HCT116 (cell line): Measurements from ENCODE around the gene PTGIS. TPM values are rescaled to one million over a fixed set of nuclear protein-coding genes. Genes with fewer than 3 reads are reported as not detected.

Experiments used
- ATAC-seq: fragments of 200-7000 bp; cut with Tn5 transposase; 2 replicates; pipeline ENCODE4 v1.9.1; 2020; ENCODE audit warnings: mild to moderate bottlenecking, moderate library complexity
- BruUV-seq: library from RNA; stranded (reverse); fragments of 400-500 nt; replicated peaks from 2 replicates; lab custom pipeline; 2021; lab: Mats Ljungman, UMichigan
- CTCF ChIA-PET: fragments of 300-600 bp; sonication (Branson Sonifier 250); formaldehyde crosslinking; loops from one replicate; lab custom pipeline; 2021; ENCODE audit warnings: antibody characterized with exemption; lab: Charles Lee
- POLR2A ChIA-PET: fragments of 300-600, 350-600 bp; sonication (Branson Sonifier 250); formaldehyde crosslinking; loops from one replicate; lab custom pipeline; 2021; ENCODE audit warnings: antibody characterized with exemption; lab: Charles Lee
- RAD21 ChIA-PET, 2 experiments: fragments of 300-600 bp; sonication (Branson Sonifier 250); formaldehyde crosslinking; loops; one replicate each; lab custom pipeline; 2023; ENCODE audit warnings: low total read pairs in 2 of 2; ENCODE audit not compliant: uncharacterized antibody in 2 of 2, unreplicated experiment in 2 of 2, low non-redundant PET in 1 of 2; lab: Charles Lee
- DNase-seq: peaks from one replicate; pipeline ENCODE4 v3.0.0-alpha.2; 2010; ENCODE audit warnings: low read depth, low spot score
- H2AFZ ChIP-seq: fragments of 200-600 bp; shearing (Covaris generic), sonication (generic); 2 replicates; pipeline ENCODE4 v1.6.1; 2017; ENCODE audit warnings: low read depth, mixed run types, mixed read lengths, antibody characterized with exemption, low read length; ENCODE audit not compliant: poor library complexity, severe bottlenecking
- H3K27ac ChIP-seq: 2 replicates; pipeline ENCODE4 v1.5.1; 2012; ENCODE audit warnings: low read depth, low read length
- H3K27me3 ChIP-seq: fragments of 200-600 bp; sonication (generic); 2 replicates; pipeline ENCODE4 v1.6.1; 2016; ENCODE audit warnings: mixed run types, low read length, mixed read lengths; ENCODE audit not compliant: insufficient read depth
- H3K36me3 ChIP-seq, 2 experiments: fragments of 200-500 bp in 1 of 2; fragments of 200-600 bp in 1 of 2; sonication (Bioruptor generic) in 1 of 2; sonication (generic) in 1 of 2; 2 replicates each; pipeline versions ENCODE4 v1.5.1 to v1.6.1; 2014 to 2016; ENCODE audit warnings: low read length in 2 of 2, inconsistent platforms in 1 of 2, mixed read lengths in 1 of 2, mixed run types in 1 of 2; ENCODE audit not compliant: insufficient read depth in 2 of 2, control insufficient read depth in 1 of 2
- H3K4me1 ChIP-seq, 2 experiments: fragments of 200-600 bp in 1 of 2; sonication (generic) in 1 of 2; 2 replicates each; pipeline versions ENCODE4 v1.5.1 to v1.6.1; 2012 to 2017; ENCODE audit warnings: low read length in 2 of 2, inconsistent platforms in 1 of 2, mild to moderate bottlenecking in 1 of 2, mixed read lengths in 1 of 2, mixed run types in 1 of 2, moderate library complexity in 1 of 2; ENCODE audit not compliant: insufficient read depth in 2 of 2, control insufficient read depth in 1 of 2
- H3K4me2 ChIP-seq: fragments of 200-600 bp; sonication (generic); 2 replicates; pipeline ENCODE4 v1.6.1; 2017; ENCODE audit warnings: mixed run types, low read length, mixed read lengths
- H3K4me3 ChIP-seq, 2 experiments: fragments of 200-600 bp in 1 of 2; sonication (generic) in 1 of 2; replicated peaks in 1 of 2; 2 replicates each; pipeline ENCODE4 v1.5.1; 2011 to 2016; ENCODE audit warnings: low read length in 2 of 2, control low read depth in 1 of 2, low read depth in 1 of 2, mild to moderate bottlenecking in 1 of 2, mixed read lengths in 1 of 2, mixed run types in 1 of 2
- H3K79me2 ChIP-seq: fragments of 200-600 bp; sonication (generic); 2 replicates; pipeline ENCODE4 v1.6.1; 2017; ENCODE audit warnings: mild to moderate bottlenecking, mixed run types, low read length, moderate library complexity, mixed read lengths; ENCODE audit not compliant: insufficient read depth
- H3K9ac ChIP-seq: fragments of 200-600 bp; sonication (generic); 2 replicates; pipeline ENCODE4 v1.6.1; 2016; ENCODE audit warnings: low read length, mixed read lengths
- H3K9me2 ChIP-seq: fragments of 200-600 bp; sonication (generic), shearing (Covaris generic); 2 replicates; pipeline ENCODE4 v1.6.1; 2017; ENCODE audit warnings: mixed run types, mild to moderate bottlenecking, moderate library complexity; ENCODE audit not compliant: insufficient read depth
- H3K9me3 ChIP-seq, 2 experiments: fragments of 200-500 bp in 1 of 2; fragments of 200-600 bp in 1 of 2; sonication (Bioruptor generic) in 1 of 2; sonication (generic) in 1 of 2; 2 replicates each; pipeline ENCODE4 v1.6.1; 2014 to 2017; ENCODE audit warnings: low read length in 2 of 2, mixed read lengths in 2 of 2, inconsistent platforms in 1 of 2, low read depth in 1 of 2, mild to moderate bottlenecking in 1 of 2, mixed run types in 1 of 2, moderate library complexity in 1 of 2; ENCODE audit not compliant: control insufficient read depth in 1 of 2, insufficient read depth in 1 of 2
- H4K20me1 ChIP-seq: fragments of 200-600 bp; sonication (generic), shearing (Covaris generic); 2 replicates; pipeline ENCODE4 v1.6.1; 2017; ENCODE audit warnings: mixed run types, mild to moderate bottlenecking, moderate library complexity; ENCODE audit not compliant: insufficient read depth
- CEBPB ChIP-seq: IDR thresholded peaks from 2 replicates; pipeline ENCODE4 v1.6.1; 2012; ENCODE audit warnings: low read depth
- CTCF ChIP-seq, 3 experiments: fragments of 200-600 bp in 1 of 3; sonication (generic) in 1 of 3; IDR thresholded peaks in 2 of 3; conservative IDR thresholded peaks in 1 of 3; 2 replicates each; pipeline ENCODE4 v1.5.1; 2012 to 2017; ENCODE audit warnings: low read depth in 2 of 3, low read length in 2 of 3, antibody characterized with exemption in 1 of 3, borderline replicate concordance in 1 of 3, control low read depth in 1 of 3, mild to moderate bottlenecking in 1 of 3, mixed read lengths in 1 of 3, mixed run types in 1 of 3, moderate library complexity in 1 of 3; ENCODE audit not compliant: insufficient read depth in 1 of 3
- EGR1 ChIP-seq: IDR thresholded peaks from 2 replicates; pipeline ENCODE4 v1.6.1; 2012; ENCODE audit warnings: low read depth
- EZH2 ChIP-seq: fragments of 200-600 bp; sonication (generic); IDR thresholded peaks from 2 replicates; pipeline ENCODE4 v1.6.1; 2017; ENCODE audit warnings: antibody characterized with exemption, mixed run types
- FOSL1 ChIP-seq: IDR thresholded peaks from 2 replicates; pipeline ENCODE4 v1.6.1; 2012; ENCODE audit warnings: low read depth
- MAX ChIP-seq: IDR thresholded peaks from 2 replicates; pipeline ENCODE4 v1.6.1; 2012
- POLR2A ChIP-seq: IDR thresholded peaks from 2 replicates; pipeline ENCODE4 v1.7.0; 2011; ENCODE audit warnings: borderline replicate concordance; ENCODE audit not compliant: insufficient read depth, insufficient read length; ENCODE audit errors: extremely low read depth
- POLR2AphosphoS5 ChIP-seq: IDR thresholded peaks from 2 replicates; pipeline ENCODE4 v1.6.1; 2011; ENCODE audit warnings: mild to moderate bottlenecking, low read depth, low read length, moderate library complexity
- RAD21 ChIP-seq: IDR thresholded peaks from 2 replicates; pipeline ENCODE4 v1.6.1; 2012; ENCODE audit warnings: low read depth, mild to moderate bottlenecking
- REST ChIP-seq: IDR thresholded peaks from 2 replicates; pipeline ENCODE4 v1.6.1; 2012; ENCODE audit warnings: low read depth
- SIN3A ChIP-seq: IDR thresholded peaks from 2 replicates; pipeline ENCODE4 v1.6.1; 2012; ENCODE audit warnings: low read depth
- SP1 ChIP-seq: IDR thresholded peaks from 2 replicates; pipeline ENCODE4 v1.6.1; 2012; ENCODE audit warnings: low read depth
- SRF ChIP-seq: IDR thresholded peaks from 2 replicates; pipeline ENCODE4 v1.6.1; 2012; ENCODE audit warnings: low read depth
- TCF7L2 ChIP-seq: IDR thresholded peaks from 2 replicates; pipeline ENCODE4 v1.7.0; 2011; ENCODE audit warnings: borderline replicate concordance, inconsistent platforms; ENCODE audit not compliant: insufficient read depth, insufficient read length; ENCODE audit errors: extremely low read depth
- YY1 ChIP-seq: IDR thresholded peaks from 2 replicates; pipeline ENCODE4 v1.6.1; 2011; ENCODE audit warnings: low read length, low read depth, moderate library complexity, mild to moderate bottlenecking; ENCODE audit not compliant: insufficient replicate concordance; ENCODE audit errors: extremely low read depth
- ZBTB33 ChIP-seq: IDR thresholded peaks from 2 replicates; pipeline ENCODE4 v1.6.1; 2011; ENCODE audit warnings: mild to moderate bottlenecking, low read length, moderate library complexity; ENCODE audit not compliant: insufficient replicate concordance; ENCODE audit errors: extremely low read depth
- intact Hi-C: fragments of 100-400 bp; cut with micrococcal nuclease; formaldehyde crosslinking; loops from 2 replicates; pipeline ENCODE4 v1.10.0; 2022
- total RNA-seq: library from RNA; stranded (reverse); gene quantifications from one replicate; pipeline ENCODE4 v1.2.1, GENCODE V29; 2021; ENCODE audit not compliant: unreplicated experiment

PTGIS gene
- total RNA-seq, 1 experiment from 2014 or later = 0.25 TPM

- Histone ChIP-seq H3K36me3 (no peaks in the 10 kb centered on the region), H3K4me1 (peaks cover 7 to 17% of the 10 kb centered on the region in 2 experiments), H3K27ac (no peak overlapping the region), H4K20me1 (no peaks in the 10 kb centered on the region), H3K9me3 (peaks cover 0 to 7% of the 10 kb centered on the region in 2 experiments; a peak in 1 of 4 replicates), H3K79me2 (no peaks in the 10 kb centered on the region), H3K27me3 (no peaks in the 10 kb centered on the region), H2AFZ (no peak overlapping the region), H3K4me3 (no peak overlapping the region), H3K9me2 (no peaks in the 10 kb centered on the region), H3K9ac (no peak overlapping the region), H3K4me2 (no peak overlapping the region)
- ChIA-PET CTCF (no interaction called here), POLR2A (no interaction called here), RAD21 (no interaction called here)
- intact Hi-C loops = no loop called here
- ATAC-seq (no peak), DNase-seq (no peak)
- TF ChIP-seq FOSL1 (no peak), EZH2 (no peak), SIN3A (no peak), RAD21 (no peak), ZBTB33 (no peak), REST (no peak), CEBPB (no peak), MAX (no peak), TCF7L2 (no peak), EGR1 (no peak), POLR2A (no peak), SRF (no peak), SP1 (no peak), POLR2AphosphoS5 (no peak), CTCF (IDR thresholded peaks at IDR 0.05 in 2 of 3, conservative IDR thresholded peaks at IDR 0.05 in 1 of 3; ENCODE audit: borderline replicate concordance in 1 of 3, insufficient read depth in 1 of 3, low read depth in 2 of 3, low read length in 2 of 3) (no peak), YY1 (no peak)
- BruUV-seq = no TSS peak
These were observed 13.5 kb upstream of the PTGIS start for GRCh38 chr20:49581482-49581881.
